ENCODE data around the gene LRRC37A3. TPM values are rescaled to one million over a fixed set of nuclear protein-coding genes. Genes with fewer than 3 reads are reported as not detected.
A peak's percentile ranks its signal among the peaks of the same experiment; 100 is the strongest.
"Not testable (repeated sequence)": the region's sequence is repeated elsewhere in the genome, so short reads cannot be mapped to it uniquely, and the experiment has no call there.

LRRC37A3 gene
- total RNA-seq, 1 experiment from 2014 or later = 34.1 TPM

- CTCF ChIA-PET = interaction anchor here (0.6 to 1.5 kb wide), 4 partner anchors 9 to 1458 kb away, joined by 3 to 5 read pairs (median 4); partner anchors contain the start of gene LRRC37A3
- DNase-seq = no peak
- Mint-ChIP-seq H3K4me1 (ENCODE audit: low read depth, unreplicated experiment) (peaks cover 8% of the 10 kb centered on the region), H3K36me3 (ENCODE audit: insufficient read depth, unreplicated experiment) (no peaks in the 10 kb centered on the region), H3K4me3 (ENCODE audit: low read depth, unreplicated experiment) (no peak overlapping the region), H3K9me3 (ENCODE audit: low read depth, unreplicated experiment) (no peaks in the 10 kb centered on the region), H3K27ac (ENCODE audit: unreplicated experiment) (no peak overlapping the region), H3K27me3 (ENCODE audit: unreplicated experiment) (no peaks in the 10 kb centered on the region)
- TF ChIP-seq, protein P1, sequence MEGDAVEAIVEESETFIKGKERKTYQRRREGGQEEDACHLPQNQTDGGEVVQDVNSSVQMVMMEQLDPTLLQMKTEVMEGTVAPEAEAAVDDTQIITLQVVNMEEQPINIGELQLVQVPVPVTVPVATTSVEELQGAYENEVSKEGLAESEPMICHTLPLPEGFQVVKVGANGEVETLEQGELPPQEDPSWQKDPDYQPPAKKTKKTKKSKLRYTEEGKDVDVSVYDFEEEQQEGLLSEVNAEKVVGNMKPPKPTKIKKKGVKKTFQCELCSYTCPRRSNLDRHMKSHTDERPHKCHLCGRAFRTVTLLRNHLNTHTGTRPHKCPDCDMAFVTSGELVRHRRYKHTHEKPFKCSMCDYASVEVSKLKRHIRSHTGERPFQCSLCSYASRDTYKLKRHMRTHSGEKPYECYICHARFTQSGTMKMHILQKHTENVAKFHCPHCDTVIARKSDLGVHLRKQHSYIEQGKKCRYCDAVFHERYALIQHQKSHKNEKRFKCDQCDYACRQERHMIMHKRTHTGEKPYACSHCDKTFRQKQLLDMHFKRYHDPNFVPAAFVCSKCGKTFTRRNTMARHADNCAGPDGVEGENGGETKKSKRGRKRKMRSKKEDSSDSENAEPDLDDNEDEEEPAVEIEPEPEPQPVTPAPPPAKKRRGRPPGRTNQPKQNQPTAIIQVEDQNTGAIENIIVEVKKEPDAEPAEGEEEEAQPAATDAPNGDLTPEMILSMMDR (IDR thresholded peaks at IDR 0.05; ENCODE audit: unreplicated experiment) = no peak
- BruUV-seq (replicated peaks) = no TSS peak
- intact Hi-C loops (cut with micrococcal nuclease; ENCODE audit: unreplicated experiment) = no loop called here
Measured at GRCh38 chr17:64938290-64938689, 19.0 kb upstream of the LRRC37A3 start.

GRCh38 chr17:64936117-64936516 is 16.8 kb upstream of the LRRC37A3 start:
- Mint-ChIP-seq H3K36me3 (ENCODE audit: insufficient read depth, unreplicated experiment) (no peaks in the 10 kb centered on the region), H3K4me3 (ENCODE audit: low read depth, unreplicated experiment) (no peak overlapping the region), H3K27me3 (ENCODE audit: unreplicated experiment) (no peaks in the 10 kb centered on the region), H3K9me3 (ENCODE audit: low read depth, unreplicated experiment) (no peaks in the 10 kb centered on the region), H3K27ac (ENCODE audit: unreplicated experiment) (no peak overlapping the region), H3K4me1 (ENCODE audit: low read depth, unreplicated experiment) (peaks cover 9% of the 10 kb centered on the region)
- CTCF ChIA-PET = no interaction called here
- no peak for DNase-seq
- TF ChIP-seq, protein P1 (IDR thresholded peaks at IDR 0.05; ENCODE audit: unreplicated experiment) = no peak
- BruUV-seq (replicated peaks) = no TSS peak
- intact Hi-C loops (cut with micrococcal nuclease; ENCODE audit: unreplicated experiment) = no loop called here

GRCh38 chr17:64934284-64934778 is 15.1 kb upstream of the LRRC37A3 start:
- DNase-seq; BruUV-seq (replicated peaks); H3K36me3 Mint-ChIP-seq (ENCODE audit: insufficient read depth, unreplicated experiment); H3K27ac Mint-ChIP-seq (ENCODE audit: unreplicated experiment); H3K9me3 Mint-ChIP-seq (ENCODE audit: low read depth, unreplicated experiment); intact Hi-C loops (cut with micrococcal nuclease; ENCODE audit: unreplicated experiment); CTCF ChIA-PET; H3K27me3 Mint-ChIP-seq (ENCODE audit: unreplicated experiment); H3K4me3 Mint-ChIP-seq (ENCODE audit: low read depth, unreplicated experiment): not testable (repeated sequence)
- H3K4me1 Mint-ChIP-seq (ENCODE audit: low read depth, unreplicated experiment) = peaks cover 24% of the 10 kb centered on the region

DNA sequence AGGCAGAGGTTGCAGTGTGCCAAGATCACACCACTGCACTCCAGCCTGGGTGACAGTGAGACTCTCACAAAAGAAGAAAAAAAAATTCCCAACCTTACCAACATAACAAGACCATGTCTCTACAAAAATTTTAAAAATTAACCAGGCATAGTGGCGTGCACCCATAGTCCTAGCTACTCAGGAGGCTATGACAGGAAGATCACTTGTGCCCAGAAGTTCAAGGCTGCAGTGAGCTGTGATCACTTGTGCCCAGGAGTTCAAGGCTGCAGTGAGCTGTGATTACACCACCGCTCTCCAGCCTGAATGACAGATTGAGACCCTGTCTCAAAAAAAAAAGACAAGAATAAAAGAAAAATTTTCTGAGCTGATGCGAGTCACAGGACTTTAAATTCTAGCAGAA is 13.6 kb upstream of the LRRC37A3 start:
- H3K36me3 Mint-ChIP-seq (ENCODE audit: insufficient read depth, unreplicated experiment); CTCF ChIA-PET; H3K27ac Mint-ChIP-seq (ENCODE audit: unreplicated experiment); DNase-seq; BruUV-seq (replicated peaks); H3K4me3 Mint-ChIP-seq (ENCODE audit: low read depth, unreplicated experiment); H3K27me3 Mint-ChIP-seq (ENCODE audit: unreplicated experiment); intact Hi-C loops (cut with micrococcal nuclease; ENCODE audit: unreplicated experiment); H3K9me3 Mint-ChIP-seq (ENCODE audit: low read depth, unreplicated experiment): not testable (repeated sequence)
- H3K4me1 Mint-ChIP-seq (ENCODE audit: low read depth, unreplicated experiment) = peaks cover 18% of the 10 kb centered on the region

GRCh38 chr17:64930374-64930773 is 11.1 kb upstream of the LRRC37A3 start:
- intact Hi-C loops (cut with micrococcal nuclease; ENCODE audit: unreplicated experiment); DNase-seq; H3K9me3 Mint-ChIP-seq (ENCODE audit: low read depth, unreplicated experiment); H3K4me3 Mint-ChIP-seq (ENCODE audit: low read depth, unreplicated experiment); CTCF ChIA-PET; H3K27me3 Mint-ChIP-seq (ENCODE audit: unreplicated experiment); BruUV-seq (replicated peaks); H3K36me3 Mint-ChIP-seq (ENCODE audit: insufficient read depth, unreplicated experiment): not testable (repeated sequence)
- peak overlapping the region; percentile 5 for H3K27ac Mint-ChIP-seq (ENCODE audit: unreplicated experiment)
- H3K4me1 Mint-ChIP-seq (ENCODE audit: low read depth, unreplicated experiment) = peaks cover 33% of the 10 kb centered on the region

GRCh38 chr17:64929419-64930209 is 10.3 kb upstream of the LRRC37A3 start:
- CTCF ChIA-PET = interaction anchor here (0.7 kb wide), 1 partner anchor 9 kb away, joined by 3 read pairs; no protein-coding TSS in a partner anchor
- not testable (repeated sequence) for H3K36me3 Mint-ChIP-seq (ENCODE audit: insufficient read depth, unreplicated experiment)

GRCh38 chr17:64928701-64929100 is 9.4 kb upstream of the LRRC37A3 start:
- H3K4me3 Mint-ChIP-seq (ENCODE audit: low read depth, unreplicated experiment); BruUV-seq (replicated peaks); H3K27me3 Mint-ChIP-seq (ENCODE audit: unreplicated experiment); H3K36me3 Mint-ChIP-seq (ENCODE audit: insufficient read depth, unreplicated experiment); DNase-seq; CTCF ChIA-PET; H3K9me3 Mint-ChIP-seq (ENCODE audit: low read depth, unreplicated experiment): not testable (repeated sequence)
- Mint-ChIP-seq H3K4me1 (ENCODE audit: low read depth, unreplicated experiment) (peaks cover 33% of the 10 kb centered on the region), H3K27ac (ENCODE audit: unreplicated experiment) (peak overlapping the region; percentile 37)
- intact Hi-C loops (cut with micrococcal nuclease; ENCODE audit: unreplicated experiment) = loop anchor here (10.0 kb wide), 1 partner anchor 154 kb away; no protein-coding TSS in a partner anchor

More at GRCh38 chr17:64929419-64930209, 10.3 kb upstream of the LRRC37A3 start:
- not testable (repeated sequence) for H3K4me3 Mint-ChIP-seq (ENCODE audit: low read depth, unreplicated experiment); H3K27me3 Mint-ChIP-seq (ENCODE audit: unreplicated experiment); H3K9me3 Mint-ChIP-seq (ENCODE audit: low read depth, unreplicated experiment); BruUV-seq (replicated peaks)
- peak overlapping the region; percentile 35 for H3K27ac Mint-ChIP-seq (ENCODE audit: unreplicated experiment)
- H3K4me1 Mint-ChIP-seq (ENCODE audit: low read depth, unreplicated experiment) = peaks cover 33% of the 10 kb centered on the region
- DNase-seq = peak; percentile 57
- intact Hi-C loops (cut with micrococcal nuclease; ENCODE audit: unreplicated experiment) = loop anchor here (10.0 kb wide), 1 partner anchor 155 kb away; no protein-coding TSS in a partner anchor
